Brain pericyte (primary cell): ENCODE measurements around the gene SPHK2.
"Not testable (repeated sequence)": the region's sequence is repeated elsewhere in the genome, so short reads cannot be mapped to it uniquely, and the experiment has no call there.

Experiments used
- DNase-seq: peaks from one replicate; pipeline ENCODE4 v3.0.0-alpha.2; 2012; ENCODE audit warnings: low read depth, low spot score

SPHK2 gene

DNA sequence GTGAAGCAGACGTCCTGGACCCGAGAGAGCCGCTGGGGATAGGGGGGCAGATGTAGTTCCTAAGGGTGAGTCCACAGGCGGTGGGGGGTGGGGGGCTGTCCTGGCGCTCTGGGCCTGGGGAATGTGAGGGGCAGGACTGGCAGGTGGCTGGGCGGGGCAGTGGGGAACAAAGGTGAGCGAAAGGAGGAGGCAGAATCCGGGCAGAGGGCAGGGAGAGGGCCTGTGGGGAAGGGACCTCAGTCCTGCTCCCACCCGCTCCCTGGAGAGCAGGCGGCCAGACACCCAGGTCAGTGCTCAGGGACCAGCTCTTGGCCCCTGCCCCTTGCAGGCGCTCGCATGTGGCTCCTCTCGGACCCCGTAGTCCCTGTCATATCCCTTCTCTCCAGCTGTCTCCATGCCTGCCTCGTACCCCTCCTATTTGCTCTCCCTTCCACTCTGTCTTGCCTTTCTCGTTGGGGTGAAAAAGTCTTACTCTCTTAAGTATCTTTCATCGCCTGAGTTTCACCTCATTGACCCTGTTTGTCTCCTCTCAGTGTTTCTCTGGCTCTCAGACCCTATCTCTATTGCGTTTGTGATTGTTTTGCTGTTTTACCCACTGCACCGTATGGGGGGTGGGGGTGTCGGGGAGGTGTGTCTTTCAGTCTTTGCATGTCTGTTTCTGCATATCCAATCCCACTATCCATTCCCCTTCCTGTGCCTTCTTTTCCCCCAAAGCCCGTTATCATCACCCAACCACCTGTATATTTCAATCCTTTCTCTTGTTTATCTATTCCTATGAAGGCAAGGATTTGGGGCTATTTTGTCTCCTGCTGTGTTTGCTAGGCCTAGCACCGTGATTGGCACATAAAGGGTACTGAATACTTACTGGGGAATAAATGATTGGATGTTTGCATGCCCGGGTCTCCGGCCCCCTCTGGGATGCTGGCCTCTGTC lies 5.8 kb downstream of the SPHK2 start:
- no peak for DNase-seq

DNA sequence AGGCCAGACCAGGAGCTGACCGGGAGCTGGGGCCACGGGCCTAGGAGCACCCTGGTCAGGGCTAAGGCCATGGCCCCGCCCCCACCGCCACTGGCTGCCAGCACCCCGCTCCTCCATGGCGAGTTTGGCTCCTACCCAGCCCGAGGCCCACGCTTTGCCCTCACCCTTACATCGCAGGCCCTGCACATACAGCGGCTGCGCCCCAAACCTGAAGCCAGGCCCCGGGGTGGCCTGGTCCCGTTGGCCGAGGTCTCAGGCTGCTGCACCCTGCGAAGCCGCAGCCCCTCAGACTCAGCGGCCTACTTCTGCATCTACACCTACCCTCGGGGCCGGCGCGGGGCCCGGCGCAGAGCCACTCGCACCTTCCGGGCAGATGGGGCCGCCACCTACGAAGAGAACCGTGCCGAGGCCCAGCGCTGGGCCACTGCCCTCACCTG lies 6.6 kb downstream of the SPHK2 start:
- DNase-seq: no peak

DNA sequence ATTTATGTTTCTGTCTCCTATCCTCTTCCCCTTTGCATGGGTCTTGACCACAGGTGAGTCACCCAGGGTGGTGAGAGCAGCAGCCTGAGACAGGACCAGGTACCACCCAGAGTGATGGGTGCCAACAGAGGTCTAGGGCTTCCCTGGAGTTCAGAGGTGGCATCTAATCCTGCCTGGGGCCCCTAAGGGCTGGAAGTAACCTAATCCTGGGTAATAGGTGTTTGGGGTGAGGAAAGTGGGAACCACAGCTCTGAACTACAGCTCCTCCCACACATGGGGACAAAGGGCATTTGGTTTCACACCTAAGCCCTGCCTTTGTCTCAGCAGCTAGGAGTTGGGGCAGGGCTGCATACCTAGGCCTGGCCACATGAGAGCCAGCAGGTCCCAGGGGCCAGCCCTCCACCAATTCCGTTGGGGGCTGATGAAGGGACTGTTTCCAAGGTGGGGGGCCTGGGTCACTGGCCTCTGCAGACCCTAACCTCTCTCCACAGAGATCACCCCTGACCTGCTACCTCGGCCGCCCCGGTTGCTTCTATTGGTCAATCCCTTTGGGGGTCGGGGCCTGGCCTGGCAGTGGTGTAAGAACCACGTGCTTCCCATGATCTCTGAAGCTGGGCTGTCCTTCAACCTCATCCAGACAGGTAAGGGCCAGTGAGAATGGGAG lies 8.0 kb downstream of the SPHK2 start:
- DNase-seq: no peak

DNA sequence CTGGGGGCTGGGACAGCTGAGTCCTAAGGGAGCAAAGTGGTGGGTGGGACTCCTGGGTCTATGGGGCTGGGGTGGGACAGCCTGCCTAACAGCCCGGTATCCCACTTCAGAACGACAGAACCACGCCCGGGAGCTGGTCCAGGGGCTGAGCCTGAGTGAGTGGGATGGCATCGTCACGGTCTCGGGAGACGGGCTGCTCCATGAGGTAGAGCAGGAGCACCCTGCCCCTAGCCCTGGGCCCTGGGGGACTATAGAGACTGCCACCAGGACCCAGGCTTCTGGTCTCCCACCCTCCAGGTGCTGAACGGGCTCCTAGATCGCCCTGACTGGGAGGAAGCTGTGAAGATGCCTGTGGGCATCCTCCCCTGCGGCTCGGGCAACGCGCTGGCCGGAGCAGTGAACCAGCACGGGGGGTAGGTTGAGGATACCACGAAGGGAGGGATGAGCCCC lies 8.6 kb downstream of the SPHK2 start:
- no peak for DNase-seq

DNA sequence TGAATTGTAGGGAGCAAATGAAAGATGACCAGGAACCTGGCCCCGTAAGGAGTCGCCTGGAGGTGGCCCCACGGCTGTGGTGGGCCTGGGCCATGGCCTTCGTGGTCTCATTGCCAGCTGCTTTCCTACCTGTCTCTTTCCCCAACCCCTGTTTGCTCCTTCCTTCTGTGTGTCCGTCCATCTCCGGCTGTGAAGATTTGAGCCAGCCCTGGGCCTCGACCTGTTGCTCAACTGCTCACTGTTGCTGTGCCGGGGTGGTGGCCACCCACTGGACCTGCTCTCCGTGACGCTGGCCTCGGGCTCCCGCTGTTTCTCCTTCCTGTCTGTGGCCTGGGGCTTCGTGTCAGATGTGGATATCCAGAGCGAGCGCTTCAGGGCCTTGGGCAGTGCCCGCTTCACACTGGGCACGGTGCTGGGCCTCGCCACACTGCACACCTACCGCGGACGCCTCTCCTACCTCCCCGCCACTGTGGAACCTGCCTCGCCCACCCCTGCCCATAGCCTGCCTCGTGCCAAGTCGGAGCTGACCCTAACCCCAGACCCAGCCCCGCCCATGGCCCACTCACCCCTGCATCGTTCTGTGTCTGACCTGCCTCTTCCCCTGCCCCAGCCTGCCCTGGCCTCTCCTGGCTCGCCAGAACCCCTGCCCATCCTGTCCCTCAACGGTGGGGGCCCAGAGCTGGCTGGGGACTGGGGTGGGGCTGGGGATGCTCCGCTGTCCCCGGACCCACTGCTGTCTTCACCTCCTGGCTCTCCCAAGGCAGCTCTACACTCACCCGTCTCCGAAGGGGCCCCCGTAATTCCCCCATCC lies 9.4 kb downstream of the SPHK2 start:
- no peak for DNase-seq

DNA sequence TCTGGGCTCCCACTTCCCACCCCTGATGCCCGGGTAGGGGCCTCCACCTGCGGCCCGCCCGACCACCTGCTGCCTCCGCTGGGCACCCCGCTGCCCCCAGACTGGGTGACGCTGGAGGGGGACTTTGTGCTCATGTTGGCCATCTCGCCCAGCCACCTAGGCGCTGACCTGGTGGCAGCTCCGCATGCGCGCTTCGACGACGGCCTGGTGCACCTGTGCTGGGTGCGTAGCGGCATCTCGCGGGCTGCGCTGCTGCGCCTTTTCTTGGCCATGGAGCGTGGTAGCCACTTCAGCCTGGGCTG lies 9.9 kb downstream of the SPHK2 start:
- no peak for DNase-seq

DNA sequence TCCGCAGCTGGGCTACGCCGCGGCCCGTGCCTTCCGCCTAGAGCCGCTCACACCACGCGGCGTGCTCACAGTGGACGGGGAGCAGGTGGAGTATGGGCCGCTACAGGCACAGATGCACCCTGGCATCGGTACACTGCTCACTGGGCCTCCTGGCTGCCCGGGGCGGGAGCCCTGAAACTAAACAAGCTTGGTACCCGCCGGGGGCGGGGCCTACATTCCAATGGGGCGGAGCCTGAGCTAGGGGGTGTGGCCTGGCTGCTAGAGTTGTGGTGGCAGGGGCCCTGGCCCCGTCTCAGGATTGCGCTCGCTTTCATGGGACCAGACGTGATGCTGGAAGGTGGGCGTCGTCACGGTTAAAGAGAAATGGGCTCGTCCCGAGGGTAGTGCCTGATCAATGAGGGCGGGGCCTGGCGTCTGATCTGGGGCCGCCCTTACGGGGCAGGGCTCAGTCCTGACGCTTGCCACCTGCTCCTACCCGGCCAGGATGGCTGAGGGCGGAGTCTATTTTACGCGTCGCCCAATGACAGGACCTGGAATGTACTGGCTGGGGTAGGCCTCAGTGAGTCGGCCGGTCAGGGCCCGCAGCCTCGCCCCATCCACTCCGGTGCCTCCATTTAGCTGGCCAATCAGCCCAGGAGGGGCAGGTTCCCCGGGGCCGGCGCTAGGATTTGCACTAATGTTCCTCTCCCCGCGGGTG lies 10.4 kb downstream of the SPHK2 start:
- no peak for DNase-seq

DNA sequence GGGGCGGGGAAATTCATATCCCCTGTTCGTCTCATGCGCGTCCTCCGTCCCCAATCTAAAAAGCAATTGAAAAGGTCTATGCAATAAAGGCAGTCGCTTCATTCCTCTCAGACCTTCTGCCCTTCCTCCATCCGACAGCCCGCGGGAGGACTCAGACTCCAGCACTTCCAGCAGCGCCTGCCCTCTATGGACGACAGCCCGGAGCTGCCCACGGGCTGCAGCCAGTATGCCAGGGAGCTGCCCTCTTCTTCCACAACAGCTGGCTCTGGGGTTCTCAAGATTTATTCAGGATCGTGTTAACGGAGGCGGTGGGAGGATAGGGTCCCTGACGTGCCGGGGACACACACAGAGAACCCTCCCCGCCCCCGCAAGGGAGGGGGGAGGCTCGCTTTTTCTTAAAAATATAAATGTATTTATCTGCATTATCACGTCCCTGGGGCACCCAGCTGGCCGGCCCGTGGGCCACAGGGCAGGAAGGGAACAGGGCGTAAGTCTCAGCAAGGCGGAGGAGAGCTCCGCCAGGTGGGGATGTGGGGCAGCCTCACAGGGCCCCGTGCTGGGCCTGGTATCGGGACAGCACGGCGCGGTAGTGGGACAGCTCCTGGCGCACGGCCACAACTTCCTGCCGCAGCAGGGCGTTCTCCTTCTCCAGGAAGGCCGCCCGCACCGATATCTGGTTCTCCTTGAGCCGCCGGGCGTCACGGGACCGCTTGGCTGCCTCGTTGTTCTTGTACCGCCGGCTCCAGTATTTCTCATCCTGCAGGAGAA lies 11.2 kb downstream of the SPHK2 start:
- no peak for DNase-seq

DNA sequence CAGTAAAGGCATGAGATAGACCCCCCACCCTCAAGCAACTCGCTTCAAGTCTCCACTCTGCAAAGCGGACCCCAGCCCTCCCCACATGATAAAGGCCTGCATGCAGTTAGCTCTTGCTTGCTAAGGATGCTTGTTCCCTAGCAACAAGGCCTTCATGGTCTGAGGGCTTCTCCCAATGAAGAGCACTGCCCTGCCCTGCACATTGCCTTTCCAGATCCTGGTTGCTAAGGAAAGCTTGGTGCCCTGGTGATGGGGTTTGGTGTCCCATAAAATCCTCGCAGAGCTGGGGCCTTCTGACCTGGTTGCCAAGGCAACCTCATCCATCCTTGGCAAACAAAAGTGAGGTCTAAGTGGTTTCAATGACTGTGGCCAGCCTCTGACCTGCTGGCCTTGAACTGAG lies 11.9 kb downstream of the SPHK2 start:
- no peak for DNase-seq

DNA sequence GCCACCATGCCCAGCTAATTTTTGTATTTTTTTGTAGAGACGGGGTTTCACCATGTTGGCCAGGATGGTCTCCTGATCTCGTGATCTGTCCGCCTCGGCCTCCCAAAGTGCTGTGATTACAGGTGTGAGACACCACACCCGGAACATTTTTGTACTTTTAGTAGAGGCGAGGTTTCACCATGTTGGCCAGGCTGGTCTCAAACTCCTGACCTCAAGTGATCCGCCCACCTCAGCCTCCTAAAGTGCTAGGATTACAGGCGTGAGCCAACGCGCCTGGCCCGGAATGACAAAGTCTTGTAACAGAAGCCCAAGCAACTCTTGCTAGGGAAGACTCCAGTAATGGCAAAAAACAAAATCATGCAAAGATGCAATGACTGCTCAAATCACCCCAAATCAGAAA lies 13.0 kb downstream of the SPHK2 start:
- DNase-seq: not testable (repeated sequence)

DNA sequence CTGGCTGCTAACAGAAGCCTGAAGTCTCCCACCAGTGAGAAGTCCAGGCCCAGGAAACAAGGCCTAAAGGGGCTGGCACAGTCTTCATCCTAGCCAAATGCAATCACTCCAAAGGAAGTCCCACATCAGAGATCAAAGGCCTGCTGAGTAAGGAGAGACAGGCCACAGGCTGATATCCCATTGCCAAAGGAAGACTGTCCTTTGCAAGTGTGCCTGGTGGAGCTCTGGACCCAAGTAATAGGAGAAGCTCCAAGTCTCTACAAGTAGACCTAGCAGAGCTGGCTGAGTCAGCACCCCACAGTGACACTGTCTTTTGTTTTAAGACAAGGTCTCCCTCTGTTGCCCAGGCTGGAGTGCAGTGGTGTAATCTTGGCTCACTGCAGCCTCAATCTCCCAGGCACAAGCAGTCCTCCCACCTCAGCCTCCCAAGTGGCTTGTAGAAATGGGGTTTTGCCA lies 13.4 kb downstream of the SPHK2 start:
- no peak for DNase-seq

DNA sequence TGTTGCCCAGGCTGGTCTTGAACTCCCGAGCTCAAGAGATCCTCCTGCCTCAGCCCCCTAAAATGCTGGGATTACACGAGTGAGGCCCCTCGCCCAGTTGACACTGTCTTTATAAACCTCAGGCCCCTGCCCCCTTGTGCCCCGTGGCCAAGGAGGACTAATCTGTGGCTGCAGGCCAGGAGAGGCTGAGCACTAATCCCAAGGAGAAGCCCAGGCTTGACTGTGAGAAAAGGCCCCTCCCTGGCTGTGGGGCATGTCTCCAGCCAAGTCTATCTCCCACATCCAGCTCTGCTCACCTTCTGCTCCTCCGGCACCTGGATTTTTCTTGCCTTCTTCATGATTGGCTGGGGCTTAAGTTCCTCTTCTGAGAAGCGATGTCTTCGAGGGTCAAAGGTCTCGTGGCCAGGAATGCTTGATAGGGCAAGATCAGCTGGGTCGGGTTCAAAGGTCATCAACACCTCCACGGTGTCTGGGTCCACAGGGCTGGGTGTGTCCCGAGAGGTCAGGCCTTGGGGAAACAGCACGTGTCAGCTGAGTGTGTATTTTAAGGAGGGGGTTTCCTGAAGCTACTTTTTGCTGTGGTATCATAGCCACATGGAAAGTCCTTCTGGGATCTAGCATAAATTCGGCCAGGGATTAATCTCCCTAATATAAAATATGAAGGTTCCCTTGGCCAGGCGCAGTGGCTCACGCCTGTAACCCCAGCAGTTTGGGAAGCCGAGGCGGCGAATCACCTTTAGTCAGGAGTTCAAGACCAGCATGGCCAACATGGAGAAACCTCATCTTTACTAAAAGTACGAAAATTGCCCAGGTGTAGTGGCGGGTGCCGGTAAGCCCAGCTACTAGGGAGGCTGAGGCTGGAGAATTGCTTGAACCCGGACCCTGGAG lies 14.1 kb downstream of the SPHK2 start:
- no peak for DNase-seq

DNA sequence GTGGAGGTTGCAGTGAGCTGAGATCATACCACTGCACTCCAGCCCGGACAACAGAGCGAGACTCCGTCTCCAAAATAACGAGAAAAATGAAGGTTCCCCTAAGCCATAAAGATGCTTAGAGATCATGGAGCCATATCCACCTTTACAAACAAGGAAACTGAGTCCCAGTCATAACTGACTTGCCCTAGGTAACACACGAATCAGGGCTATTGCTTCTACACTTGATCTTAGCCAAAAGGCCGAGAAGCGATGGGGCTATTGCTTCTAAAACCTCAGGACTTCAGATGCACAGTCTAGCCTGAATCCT lies 14.7 kb downstream of the SPHK2 start:
- DNase-seq: no peak

DNA sequence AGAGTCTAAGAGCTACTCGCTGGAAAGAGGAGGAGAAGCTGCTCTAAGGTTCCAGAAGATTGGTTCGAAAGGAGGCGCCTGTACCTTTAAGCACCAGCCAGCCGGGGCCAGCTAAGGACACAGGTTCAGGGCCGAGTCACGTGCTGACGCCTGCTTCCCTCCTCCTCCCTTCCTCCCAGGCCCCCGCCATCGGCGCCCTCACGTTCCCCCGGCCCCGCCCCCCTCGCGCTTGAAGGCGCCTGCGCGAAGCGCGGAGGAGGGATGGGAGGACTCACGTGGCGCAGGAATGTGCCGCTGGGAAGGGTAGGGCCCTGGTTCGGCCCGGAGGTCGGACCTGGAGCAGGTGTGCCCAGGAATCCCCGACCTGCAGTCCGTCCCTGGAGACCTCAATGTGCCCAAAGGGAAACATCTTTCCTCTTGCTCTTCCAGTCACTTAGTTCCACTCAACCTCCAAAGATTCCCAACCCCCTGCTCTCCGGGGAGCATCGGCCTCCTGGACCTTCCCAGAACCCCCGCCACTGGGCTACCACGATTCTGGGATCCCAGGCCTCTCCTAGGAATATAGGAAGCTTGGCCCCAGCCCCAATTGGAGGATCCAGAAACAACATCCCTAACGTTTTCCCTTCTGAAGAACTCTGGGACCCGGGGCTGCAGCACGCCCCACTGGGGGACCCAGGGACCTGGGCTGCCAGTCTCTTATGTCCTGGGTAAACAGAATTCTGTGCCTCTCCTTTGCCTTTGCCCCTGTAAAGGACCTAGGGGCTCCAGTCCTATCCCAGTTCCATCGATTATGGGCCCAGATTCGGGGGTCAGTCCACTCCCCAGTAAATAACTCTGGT lies 15.3 kb downstream of the SPHK2 start:
- DNase-seq: peak; percentile 83

DNA sequence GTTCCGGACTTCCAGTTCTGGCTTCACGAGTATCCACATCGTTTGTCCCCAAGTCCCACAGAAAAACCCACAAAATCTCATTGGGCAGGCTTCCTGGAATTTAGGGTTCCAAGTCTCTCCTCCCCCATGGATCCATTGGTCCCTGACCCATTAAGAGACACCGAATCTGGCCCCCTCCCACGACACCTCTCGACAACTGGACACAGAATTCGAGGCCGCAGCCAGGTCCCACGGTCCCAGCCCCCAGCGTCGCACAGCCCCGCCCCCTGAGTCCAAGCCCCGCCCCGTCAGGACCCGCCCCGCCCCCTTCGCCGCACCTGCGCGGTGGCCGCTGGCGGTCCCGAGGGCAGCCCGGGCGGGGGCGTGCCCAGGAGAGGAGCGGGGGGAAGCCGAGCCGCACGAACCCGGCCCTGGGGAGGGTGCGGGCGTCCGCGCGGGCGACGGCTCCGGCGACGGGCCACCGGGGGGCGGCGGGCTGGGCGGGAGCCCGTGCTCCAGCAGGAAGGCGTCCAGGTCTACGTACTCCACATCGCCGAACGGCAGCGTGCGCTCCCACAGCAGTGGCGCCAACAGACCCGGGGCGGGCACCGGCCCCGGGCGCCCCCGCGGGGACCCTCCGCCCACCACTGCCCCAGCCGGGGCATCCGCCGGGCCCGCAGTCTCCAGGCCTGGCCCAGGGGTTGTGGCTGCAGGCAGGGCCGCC lies 16.1 kb downstream of the SPHK2 start:
- no peak for DNase-seq

DNA sequence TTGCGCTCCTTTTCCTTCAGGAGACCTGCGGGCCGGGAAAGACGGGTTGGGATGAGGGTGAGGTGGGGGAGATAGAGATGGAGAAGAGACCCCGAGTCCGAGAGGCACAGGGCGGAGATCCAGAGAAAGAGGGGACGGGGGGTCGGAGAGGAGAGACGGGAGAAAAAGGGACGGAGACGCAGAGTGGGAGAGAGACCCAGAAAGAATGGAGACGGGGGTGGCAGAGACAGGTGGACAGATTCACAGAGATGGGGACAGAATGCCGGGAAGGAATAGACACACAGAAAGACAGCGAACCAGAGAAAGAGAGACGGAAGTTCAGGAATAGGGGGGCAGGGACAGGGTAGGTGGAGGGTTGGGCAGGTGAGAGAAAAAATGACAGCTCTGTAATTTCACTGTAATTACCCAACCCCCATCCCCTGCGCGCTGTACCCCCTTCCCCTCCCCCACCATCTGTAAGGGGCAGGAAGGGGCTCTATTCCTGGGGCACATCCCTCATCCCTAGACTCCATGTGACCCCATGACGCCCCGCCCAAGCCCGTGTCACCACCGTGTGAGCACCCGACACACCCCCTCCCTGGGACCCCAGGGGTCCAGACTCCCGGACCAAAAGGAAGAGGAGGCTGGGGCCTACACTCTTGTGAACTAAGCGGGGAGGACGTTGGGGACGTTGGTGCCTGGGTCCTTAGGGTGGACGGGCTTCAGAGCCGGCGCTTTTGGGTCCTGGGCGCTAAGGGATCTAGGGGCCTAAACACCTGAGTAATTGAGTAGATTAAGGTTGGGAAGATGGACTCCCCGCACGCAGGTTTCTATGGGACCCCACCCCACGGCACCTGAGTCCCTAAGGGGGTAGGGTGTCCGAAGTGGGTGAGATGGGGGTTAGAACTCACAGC lies 16.9 kb downstream of the SPHK2 start:
- no peak for DNase-seq

DNA sequence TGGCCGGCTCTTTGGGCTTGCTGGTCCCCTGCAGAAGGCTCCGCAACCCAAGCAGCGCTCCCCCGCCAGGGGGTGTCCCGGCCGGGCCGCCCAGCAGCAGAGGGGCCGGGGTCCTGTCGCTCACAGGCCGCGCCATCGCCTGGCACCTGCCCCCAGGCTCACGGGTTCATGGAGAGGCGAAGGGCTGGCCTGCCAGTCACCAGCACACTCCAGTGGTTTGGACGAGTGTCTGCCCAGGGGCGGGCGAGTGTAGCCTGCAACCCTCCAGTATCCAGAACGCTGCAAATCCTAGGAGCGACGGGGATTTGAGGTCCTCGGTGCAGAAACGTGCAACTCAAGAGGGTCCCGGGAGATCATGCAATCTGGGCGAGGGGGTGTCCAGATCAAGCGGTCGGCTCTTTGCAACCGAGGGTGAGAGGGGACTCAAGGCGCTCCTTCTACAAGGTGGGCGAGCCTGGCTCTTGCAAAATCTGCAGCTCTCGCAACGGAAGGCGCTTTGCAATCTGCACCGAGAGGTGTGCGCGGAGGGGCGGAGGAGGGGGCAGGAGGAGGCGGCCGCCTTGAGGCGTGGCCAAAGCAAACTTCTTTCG lies 17.6 kb downstream of the SPHK2 start, which contains the start of gene DBP:
Gene DBP, minus strand, starts transcription at position 521 of the 590 bp plus-strand sequence. Its CDS starts 385 bp downstream, at position 136.
- no peak for DNase-seq
